Activated gamma-delta T cell treated with anti-CD3 and anti-CD28 coated beads, Interleukin-2, amount 50 U/mL, for 16 hours (primary cell): Measurements from ENCODE around the gene MBTPS1.
A peak's percentile ranks its signal among the peaks of the same experiment; 100 is the strongest.
"Not testable (repeated sequence)": the region's sequence is repeated elsewhere in the genome, so short reads cannot be mapped to it uniquely, and the experiment has no call there.

Experiments
- DNase-seq: peaks from one replicate; pipeline ENCODE4 v3.0.0-alpha.2; 2020; ENCODE audit warnings: low read depth

MBTPS1 gene

DNA sequence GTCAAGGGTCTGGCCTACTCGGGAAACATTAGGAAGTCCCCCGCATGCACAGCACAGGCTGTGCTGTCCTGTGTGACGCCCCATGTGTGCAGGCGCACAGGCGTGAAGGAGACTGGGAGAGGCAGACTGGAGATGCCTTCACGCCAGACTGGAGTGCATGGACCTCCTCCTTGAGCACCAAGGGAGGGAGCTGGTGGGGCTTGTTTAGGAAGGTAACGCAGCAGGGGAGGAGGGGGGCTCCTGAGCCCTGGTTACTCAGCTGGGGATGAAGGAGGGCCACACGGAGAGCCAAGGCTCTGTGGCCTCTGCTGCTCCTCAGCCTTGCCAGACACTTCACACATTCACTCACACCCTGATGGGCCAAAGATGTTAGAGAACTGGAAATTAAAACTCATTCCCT lies 20.5 kb upstream of the MBTPS1 start:
- no peak for DNase-seq

GRCh38 chr16:84136331-84137125 lies 19.8 kb upstream of the MBTPS1 start:
- DNase-seq: no peak

DNA sequence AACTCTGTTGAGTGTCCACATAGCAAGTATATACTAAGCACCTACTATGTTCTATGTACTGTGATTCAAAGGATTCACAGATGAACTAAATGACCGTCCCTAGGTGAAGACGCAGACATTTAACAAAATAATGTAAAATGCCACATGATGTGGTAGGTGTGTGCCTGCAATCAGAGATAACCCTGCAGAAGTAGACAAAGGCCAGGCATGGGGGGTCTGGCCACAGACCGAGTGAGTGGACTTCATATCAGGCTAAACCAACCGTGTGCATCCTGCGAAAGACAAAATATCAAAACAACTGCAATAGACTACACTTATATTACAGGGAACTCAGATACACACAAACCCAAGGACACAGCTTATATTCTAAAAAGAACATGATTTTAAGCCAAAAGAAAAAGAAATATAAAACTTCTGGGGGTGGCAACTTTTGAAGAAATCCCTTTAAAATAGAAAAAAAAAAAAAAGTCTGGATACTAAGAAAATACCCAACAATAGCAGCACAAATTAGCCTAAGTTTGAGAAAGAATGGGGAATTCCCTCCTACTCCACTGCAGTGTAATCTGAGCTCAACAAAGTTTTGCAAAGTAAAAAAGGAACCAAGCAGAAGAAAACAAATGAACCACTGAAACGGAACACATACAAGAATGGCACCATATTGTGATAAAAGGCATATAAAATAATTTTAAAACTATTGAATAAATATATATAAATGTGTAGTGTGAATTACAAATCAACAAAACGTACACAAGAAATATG lies 16.0 kb upstream of the MBTPS1 start:
- DNase-seq: no peak

DNA sequence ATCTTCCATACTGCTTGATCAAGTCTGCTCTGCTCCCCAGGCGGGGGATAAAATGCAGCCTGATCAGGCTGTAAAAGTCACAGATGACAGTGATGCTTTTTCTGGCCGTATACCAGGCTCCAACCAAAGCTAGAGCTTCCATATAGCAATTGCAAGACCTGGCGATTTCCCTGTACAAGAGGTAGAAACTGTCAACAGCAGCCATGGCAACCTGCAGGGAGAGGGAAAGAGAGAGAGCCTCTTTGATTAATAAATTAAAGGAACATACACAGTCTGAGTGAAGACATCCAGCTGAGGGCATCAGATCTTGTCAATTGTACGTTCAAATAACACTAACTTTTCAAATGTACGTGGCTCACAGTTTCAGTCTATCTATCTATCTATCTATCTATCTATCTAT lies 14.4 kb upstream of the MBTPS1 start:
- DNase-seq: no peak

DNA sequence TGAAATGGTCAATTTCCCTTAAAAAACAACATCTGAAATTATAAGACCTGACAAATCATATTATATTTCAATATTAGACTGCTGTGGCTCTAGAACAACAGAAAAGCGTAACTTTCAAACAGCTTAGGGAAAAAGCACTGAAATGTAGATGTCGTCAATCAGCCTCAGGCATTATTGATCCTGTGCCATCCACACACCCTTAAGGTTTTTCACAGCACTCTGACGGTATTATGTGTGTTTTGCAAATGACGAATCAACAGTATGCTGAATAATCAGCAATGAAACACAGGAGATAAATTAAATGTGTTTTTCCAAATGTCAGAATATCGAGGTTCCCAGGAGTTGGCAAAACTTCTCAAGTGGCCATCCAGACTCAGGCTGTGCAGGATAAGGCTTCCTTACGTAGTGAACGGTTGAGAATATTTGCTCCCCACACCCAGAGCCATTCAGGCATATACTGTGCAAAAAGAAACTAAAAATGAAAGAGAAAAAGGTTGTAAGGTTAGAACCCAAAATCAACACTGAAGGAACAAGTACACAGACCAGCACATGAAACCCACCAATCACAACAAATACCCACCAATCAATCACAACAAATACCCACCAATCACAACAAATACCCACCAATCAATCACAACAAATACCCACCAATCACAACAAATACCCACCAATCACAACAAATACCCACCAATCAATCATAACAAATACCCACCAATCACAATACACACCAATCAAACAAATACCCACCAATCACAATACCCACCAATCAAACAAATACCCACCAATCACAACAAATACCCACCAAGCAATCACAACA lies 7.7 kb upstream of the MBTPS1 start:
- DNase-seq: no peak

DNA sequence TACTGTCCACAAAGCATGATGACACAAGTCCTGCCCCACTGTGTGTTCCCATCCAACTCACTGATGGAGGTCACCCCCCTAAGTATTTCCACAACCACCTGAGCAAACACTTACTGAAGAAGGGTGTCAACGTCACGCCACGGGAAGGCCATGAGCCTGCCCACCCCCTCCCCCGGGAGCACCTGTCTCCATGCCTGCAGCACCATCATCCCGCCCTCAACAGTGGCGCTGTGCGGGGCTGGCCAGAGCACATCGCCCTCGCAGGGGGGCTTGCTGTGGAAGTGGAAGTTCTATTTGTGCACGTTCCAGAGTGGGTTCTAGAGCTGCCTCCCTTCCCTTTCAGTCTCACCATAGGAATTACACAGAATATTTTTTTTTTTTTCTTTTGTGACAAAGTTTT lies 4.3 kb upstream of the MBTPS1 start:
- DNase-seq: no peak

DNA sequence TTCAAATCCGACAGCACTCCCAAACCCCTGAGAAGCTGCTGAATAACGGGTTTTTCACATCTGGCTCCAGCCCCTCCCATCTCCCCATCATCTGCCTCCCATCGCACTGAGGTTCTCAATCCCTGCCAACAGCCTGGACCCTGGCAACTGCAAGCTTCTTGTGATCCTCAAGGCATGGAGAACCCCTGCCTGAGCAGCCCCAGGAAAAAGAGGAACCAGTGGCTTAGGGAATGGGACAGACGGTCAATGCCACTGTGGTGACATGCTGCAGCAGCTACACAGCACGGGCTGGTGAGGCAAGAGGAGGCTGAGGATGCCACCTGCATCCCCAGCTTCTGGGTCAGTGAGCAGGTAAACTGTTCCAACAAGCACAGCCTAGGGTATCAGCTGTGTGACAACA lies 3.3 kb upstream of the MBTPS1 start:
- DNase-seq: no peak

- no peak for DNase-seq
Measured at GRCh38 chr16:84119368-84119767, 2.6 kb upstream of the MBTPS1 start.

GRCh38 chr16:84118315-84118714 lies 1.6 kb upstream of the MBTPS1 start:
- DNase-seq: not testable (repeated sequence)

- DNase-seq: peak; percentile 12
Measured at GRCh38 chr16:84117494-84117843, 727 bp upstream of the MBTPS1 start.

- peak; percentile 38 for DNase-seq
Measured at GRCh38 chr16:84115919-84116719, 623 bp downstream of the MBTPS1 start.

DNA sequence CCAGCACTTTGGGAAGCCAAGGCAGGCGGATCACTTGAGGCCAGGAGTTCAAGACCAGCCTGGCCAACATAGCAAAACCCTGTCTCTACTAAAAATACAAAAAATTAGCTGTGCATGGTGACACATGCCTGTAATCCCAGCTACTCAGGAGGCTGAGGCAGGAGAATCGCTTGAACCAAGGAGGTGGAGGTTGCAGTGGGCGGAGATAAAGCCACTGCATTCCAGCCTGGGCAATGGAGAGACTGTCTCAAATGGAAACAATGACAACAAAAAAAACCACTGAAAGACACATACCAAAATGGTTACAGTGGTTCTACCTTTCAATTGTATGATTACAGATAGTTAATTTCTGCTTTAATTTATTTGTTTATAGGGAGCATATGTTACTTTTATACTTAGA lies 4.8 kb downstream of the MBTPS1 start:
- DNase-seq: not testable (repeated sequence)

DNA sequence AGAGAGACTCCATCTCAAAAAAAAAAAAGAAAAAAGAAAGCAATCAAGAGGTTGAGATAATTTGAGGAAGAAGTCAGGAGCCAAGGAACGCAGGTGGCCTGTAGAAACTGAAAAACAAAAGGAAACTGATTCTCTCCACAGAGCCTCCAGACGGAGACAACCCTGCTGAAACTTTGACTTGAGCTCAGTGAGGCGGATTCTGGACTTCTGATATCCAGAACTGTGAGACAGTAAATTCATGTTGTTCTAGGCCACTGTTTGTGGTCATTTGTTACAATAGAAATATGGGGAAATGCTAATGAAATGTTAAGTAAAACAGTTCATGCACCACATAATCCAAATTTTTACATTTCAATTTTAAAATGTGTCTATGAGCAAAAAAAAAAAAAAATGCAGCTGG lies 5.2 kb downstream of the MBTPS1 start:
- DNase-seq: no peak

DNA sequence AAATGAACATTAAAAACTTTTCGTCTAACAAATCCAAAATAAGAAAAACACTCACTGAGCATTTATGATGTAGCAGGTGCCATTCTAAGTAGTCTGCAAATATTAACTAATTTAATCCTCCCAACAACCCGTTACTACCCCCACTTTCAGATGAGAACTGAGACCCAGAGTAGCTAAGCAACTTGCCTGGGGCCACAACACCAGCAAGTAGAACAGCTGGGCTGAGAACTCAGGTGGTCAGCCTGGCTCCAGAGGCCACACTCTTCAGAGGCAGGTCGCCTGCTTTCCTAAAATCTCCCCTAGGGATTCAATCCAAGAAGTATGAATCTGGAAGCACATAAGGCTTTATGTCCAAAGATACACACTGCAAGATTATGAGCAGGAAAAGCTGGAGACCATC lies 6.2 kb downstream of the MBTPS1 start:
- no peak for DNase-seq

DNA sequence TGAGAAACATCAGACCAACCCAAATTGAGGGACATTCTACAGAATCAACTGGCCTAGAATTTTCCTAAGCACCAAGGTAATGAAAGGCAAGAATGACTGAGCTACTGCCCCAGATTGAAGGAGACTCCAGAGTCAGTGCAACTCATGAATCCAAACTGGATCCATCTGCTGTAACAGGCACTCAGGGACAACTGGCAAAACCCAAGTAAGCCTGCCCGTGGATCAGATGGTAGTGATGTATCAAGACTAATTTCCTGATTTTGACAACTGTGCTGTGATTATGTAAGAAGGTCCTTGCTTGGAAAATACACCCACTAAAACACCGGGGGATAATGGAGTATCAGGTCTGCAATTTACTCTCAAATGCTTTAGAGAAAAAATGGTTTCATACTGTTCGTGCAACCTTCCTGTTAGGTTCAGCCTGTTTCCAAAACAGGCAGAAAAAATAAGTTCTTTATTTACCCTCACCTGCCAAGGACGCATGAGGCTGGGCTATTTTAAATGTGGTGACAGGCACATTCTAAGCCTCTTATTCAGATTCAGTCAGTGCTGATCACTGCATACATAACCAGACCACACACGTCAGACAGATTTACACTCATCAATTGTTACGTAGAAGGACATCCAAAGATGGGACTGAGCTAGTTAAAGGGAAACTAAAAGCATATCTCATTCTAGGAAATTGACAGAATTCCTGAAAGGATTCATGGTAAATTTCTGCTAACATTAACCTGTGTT lies 7.0 kb downstream of the MBTPS1 start:
- DNase-seq: no peak

DNA sequence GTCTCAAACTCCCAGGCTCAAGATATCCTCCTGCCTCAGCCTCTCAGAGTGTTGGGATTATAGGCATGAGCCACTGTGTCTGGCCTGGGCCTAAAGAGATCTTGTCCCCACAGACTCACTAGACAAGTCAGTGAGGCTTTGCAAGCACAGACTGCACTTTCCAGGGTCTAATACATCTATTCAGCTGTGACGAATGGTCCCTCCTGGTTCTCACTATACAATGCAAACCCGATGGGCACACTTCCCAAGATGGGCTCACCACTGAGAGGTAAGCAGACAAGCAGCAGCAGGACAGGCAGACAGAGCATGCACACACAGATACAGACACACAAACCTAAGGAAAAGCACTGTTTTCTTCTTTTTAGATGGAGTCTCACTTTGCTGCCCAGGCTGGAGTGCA lies 8.8 kb downstream of the MBTPS1 start:
- no peak for DNase-seq

DNA sequence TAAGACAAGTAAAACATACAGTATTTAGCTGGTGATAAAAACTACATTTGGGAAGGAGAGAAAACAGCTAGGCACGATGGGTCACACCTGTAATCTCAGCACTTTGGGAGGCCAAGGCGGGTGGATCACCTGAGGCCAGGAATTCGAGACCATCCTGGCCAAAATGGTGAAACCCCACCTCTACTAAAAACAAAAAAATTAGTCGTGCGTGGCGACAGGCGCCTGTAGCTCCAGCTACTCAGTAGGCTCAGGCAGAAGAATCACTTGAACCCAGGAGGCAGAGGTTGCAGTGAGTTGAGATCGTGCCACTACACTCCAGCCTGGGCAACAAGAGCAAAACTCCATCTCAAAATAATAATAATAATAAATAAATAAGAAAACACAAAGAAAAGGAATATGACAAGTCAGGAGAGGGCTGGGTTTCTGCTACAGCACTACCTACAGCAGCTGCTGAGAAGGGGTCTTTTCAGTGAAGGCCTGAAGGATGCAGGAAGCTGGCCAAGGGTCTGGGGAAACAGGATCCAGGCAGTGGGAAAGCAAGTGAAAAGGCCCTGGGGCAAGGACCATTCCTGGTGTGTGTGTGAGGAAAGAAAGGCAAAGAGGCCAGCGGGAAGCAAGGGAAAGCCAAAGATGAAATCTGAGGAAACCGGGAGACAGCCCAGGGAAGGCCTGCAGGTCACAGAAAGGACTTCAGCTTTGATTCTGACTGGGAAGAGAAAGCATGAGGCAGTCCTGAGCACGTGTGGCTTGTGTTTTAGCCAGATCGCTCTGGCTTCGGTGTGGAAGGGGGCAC lies 10.6 kb downstream of the MBTPS1 start:
- DNase-seq: no peak

- no peak for DNase-seq
Measured at GRCh38 chr16:84105301-84105815, 11.4 kb downstream of the MBTPS1 start.

- no peak for DNase-seq
Measured at GRCh38 chr16:84104231-84104630, 12.5 kb downstream of the MBTPS1 start.

GRCh38 chr16:84103678-84104077 lies 13.1 kb downstream of the MBTPS1 start:
- no peak for DNase-seq
